Natural killer cell (primary cell): ENCODE measurements around the gene OR6N2. TPM values are rescaled to one million over a fixed set of nuclear protein-coding genes. Genes with fewer than 3 reads are reported as not detected.

ENCODE experiments used
- ATAC-seq, 3 donors: fragments of 150-1000 bp in 2 of 3; fragments of 200-7000 bp in 1 of 3; cut with Tn5 transposase; 1 replicate in 1 of 3; 2 replicates in 2 of 3; pipeline ENCODE4 v1.10.0; 2021; ENCODE audit warnings: mild to moderate bottlenecking in 2 of 3, moderate library complexity in 2 of 3
- DNase-seq, 2 donors: peaks; one replicate each; pipeline versions ENCODE4 v3.0.0 to v3.0.0-alpha.2; 2013 to 2021; ENCODE audit warnings: mixed read lengths in 1 of 2
- H3K27ac ChIP-seq: one replicate; pipeline ENCODE4 v1.5.1; 2013; ENCODE audit warnings: mild to moderate bottlenecking, low read length
- H3K27me3 ChIP-seq: one replicate; pipeline ENCODE4 v1.6.1; 2013; ENCODE audit warnings: low read length; ENCODE audit not compliant: control insufficient read depth, insufficient read depth
- H3K36me3 ChIP-seq: one replicate; pipeline ENCODE4 v1.6.1; 2013; ENCODE audit warnings: low read length; ENCODE audit not compliant: control insufficient read depth, insufficient read depth
- H3K4me1 ChIP-seq: one replicate; pipeline ENCODE4 v1.6.1; 2013; ENCODE audit warnings: low read length; ENCODE audit not compliant: control insufficient read depth, insufficient read depth
- H3K4me3 ChIP-seq: one replicate; pipeline ENCODE4 v1.5.1; 2013; ENCODE audit warnings: low read length
- H3K9me3 ChIP-seq: one replicate; pipeline ENCODE4 v1.6.1; 2013; ENCODE audit warnings: low read length; ENCODE audit not compliant: control insufficient read depth, insufficient read depth
- H3K27ac Mint-ChIP-seq, 2 donors: one replicate each; pipeline ENCODE4 v1.8.0; 2022; ENCODE audit warnings: mild to moderate bottlenecking in 2 of 2, mixed read lengths in 2 of 2, moderate library complexity in 1 of 2
- H3K27me3 Mint-ChIP-seq, 2 donors: one replicate each; pipeline ENCODE4 v1.8.0; 2022; ENCODE audit warnings: low read depth in 2 of 2, mixed read lengths in 2 of 2
- H3K36me3 Mint-ChIP-seq: one replicate; pipeline ENCODE4 v1.8.0; 2022; ENCODE audit warnings: mixed read lengths
- H3K4me1 Mint-ChIP-seq, 2 donors: one replicate each; pipeline ENCODE4 v1.8.0; 2022; ENCODE audit warnings: mixed read lengths in 2 of 2
- H3K4me3 Mint-ChIP-seq: one replicate; pipeline ENCODE4 v1.8.0; 2022; ENCODE audit warnings: mild to moderate bottlenecking, moderate library complexity, mixed read lengths
- H3K9me3 Mint-ChIP-seq, 2 donors: one replicate each; pipeline ENCODE4 v1.8.0; 2022; ENCODE audit warnings: mixed read lengths in 2 of 2
- CTCF ChIP-seq: fragments of 200-600 bp; IDR thresholded peaks from one replicate; pipeline ENCODE4 v1.8.0; 2022; ENCODE audit warnings: antibody characterized with exemption
- WGBS: methylation state at CpG from one replicate; pipeline ENCODE4 v1.1.7; 2013; ENCODE audit warnings: missing lambda C conversion rate; ENCODE audit not compliant: insufficient coverage; 5-methylcytosine and 5-hydroxymethylcytosine counted together
- intact Hi-C: fragments of 100-400 bp; cut with micrococcal nuclease; formaldehyde crosslinking; loops from one replicate; pipeline ENCODE4 v1.14.2; 2022
- total RNA-seq, 4 donors: library from RNA; stranded (reverse); fragments of 120-200 nt in 1 of 4; gene quantifications; one replicate each; pipeline versions ENCODE4 v1.2.3 to v1.2.4, GENCODE V29; 2013 to 2022

The OR6N2 gene
- total RNA-seq, 3 donors from 2014 or later (not counting 1 experiment from before 2014, with no cell fraction given): 0.95 TPM; not detected in 2

DNA sequence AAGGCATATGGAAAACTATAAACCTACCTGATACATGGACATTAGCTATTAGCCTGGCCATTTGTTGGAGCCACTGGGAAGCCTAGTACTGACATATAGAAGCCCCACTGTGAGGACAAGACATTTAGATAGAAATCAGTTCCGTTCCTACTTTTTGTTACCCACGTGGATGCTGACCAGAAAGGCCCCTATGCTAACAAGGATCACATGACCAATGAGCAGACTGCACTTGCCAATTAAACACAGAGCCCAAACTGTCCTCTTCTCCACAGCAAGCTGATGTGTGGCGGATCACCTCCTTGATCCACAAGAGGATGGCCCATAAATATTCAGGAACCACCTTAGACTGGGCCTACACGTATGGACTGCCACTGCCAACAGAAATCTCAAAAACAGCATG lies 49.3 kb downstream of the OR6N2 start:
- H3K27me3 ChIP-seq: peaks cover 5% of the 10 kb centered on the region
- intact Hi-C loops: no loop called here
- Mint-ChIP-seq H3K36me3 (no peaks in the 10 kb centered on the region), H3K4me3 (no peak overlapping the region), H3K27ac (no peak overlapping the region), H3K9me3 (no peaks in the 10 kb centered on the region), H3K4me1 (no peaks in the 10 kb centered on the region), H3K27me3 (peaks cover 3 to 14% of the 10 kb centered on the region in 2 donors)
- DNase-seq (no peak), ATAC-seq (no peak)
- no peak overlapping the region for H3K4me3 ChIP-seq
- no peak overlapping the region for H3K27ac ChIP-seq
- no peaks in the 10 kb centered on the region for H3K36me3 ChIP-seq
- no peak for TF ChIP-seq CTCF
- H3K9me3 ChIP-seq: no peaks in the 10 kb centered on the region
- 92% methylated on average over 4 of the region's 4 CpGs for WGBS
- no peaks in the 10 kb centered on the region for H3K4me1 ChIP-seq

- ATAC-seq (no peak), DNase-seq (no peak)
- Mint-ChIP-seq H3K27me3 (peaks cover 6 to 18% of the 10 kb centered on the region in 2 donors), H3K36me3 (no peaks in the 10 kb centered on the region), H3K27ac (no peak overlapping the region), H3K4me3 (no peak overlapping the region), H3K4me1 (no peaks in the 10 kb centered on the region), H3K9me3 (no peaks in the 10 kb centered on the region)
- H3K27ac ChIP-seq: no peak overlapping the region
- H3K36me3 ChIP-seq: no peaks in the 10 kb centered on the region
- no peaks in the 10 kb centered on the region for H3K9me3 ChIP-seq
- intact Hi-C loops: no loop called here
- H3K27me3 ChIP-seq: peaks cover 5% of the 10 kb centered on the region
- H3K4me3 ChIP-seq: no peak overlapping the region
- no peaks in the 10 kb centered on the region for H3K4me1 ChIP-seq
- no peak for TF ChIP-seq CTCF
- WGBS: 100% methylated on average over 1 of the region's 4 CpGs
Observed at GRCh38 chr1:158730453-158730852, 50.6 kb downstream of the OR6N2 start.

DNA sequence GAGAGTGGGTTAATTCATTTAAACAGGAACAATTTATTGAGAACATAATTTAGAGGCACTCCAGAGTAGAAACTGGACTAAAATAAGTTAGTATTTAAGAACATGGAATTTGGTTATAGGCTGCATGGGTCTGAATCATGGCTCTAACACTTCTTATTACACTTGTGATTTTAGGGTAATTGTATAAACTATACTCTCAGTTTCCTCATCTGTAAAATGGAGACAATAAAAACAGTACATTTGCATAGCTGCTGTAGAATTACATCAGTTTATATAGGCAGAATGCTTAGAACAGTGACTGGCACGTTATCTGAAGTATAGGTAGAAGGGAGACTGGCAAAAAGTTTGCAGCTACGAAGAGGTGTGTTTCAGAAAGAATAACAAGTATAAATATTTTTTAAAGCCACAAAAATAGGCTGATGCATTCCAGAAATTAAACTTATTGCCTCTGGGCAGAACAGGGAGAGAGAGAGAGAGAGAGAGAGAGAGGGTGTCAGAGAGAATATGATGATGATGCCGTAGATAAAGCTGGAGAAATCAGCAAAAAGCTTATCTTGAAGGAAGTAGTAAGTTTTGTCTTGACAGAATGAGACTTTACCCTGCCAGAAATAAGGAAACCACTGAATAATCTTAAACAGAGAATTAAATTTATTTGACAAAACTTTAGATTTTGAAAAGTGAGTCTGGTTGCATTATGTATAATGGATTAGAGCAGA lies 52.3 kb downstream of the OR6N2 start:
- WGBS: 64% methylated on average over 3 of the region's 3 CpGs
- intact Hi-C loops: no loop called here
- Histone ChIP-seq H3K27me3 (peaks cover 7% of the 10 kb centered on the region), H3K27ac (no peak overlapping the region), H3K9me3 (no peaks in the 10 kb centered on the region), H3K4me1 (no peaks in the 10 kb centered on the region), H3K4me3 (no peak overlapping the region), H3K36me3 (no peaks in the 10 kb centered on the region)
- H3K27ac Mint-ChIP-seq: no peak overlapping the region
- H3K9me3 Mint-ChIP-seq: no peaks in the 10 kb centered on the region
- TF ChIP-seq CTCF: no peak
- DNase-seq (no peak), ATAC-seq (no peak)
- no peaks in the 10 kb centered on the region for H3K36me3 Mint-ChIP-seq
- no peaks in the 10 kb centered on the region for H3K4me1 Mint-ChIP-seq
- no peak overlapping the region for H3K4me3 Mint-ChIP-seq
- peaks cover 15 to 31% of the 10 kb centered on the region in 2 donors for H3K27me3 Mint-ChIP-seq

GRCh38 chr1:158724442-158724841 lies 56.6 kb downstream of the OR6N2 start:
- ATAC-seq (no peak), DNase-seq (no peak)
- H3K4me1 Mint-ChIP-seq: no peaks in the 10 kb centered on the region
- peaks cover 24 to 60% of the 10 kb centered on the region in 2 donors for H3K27me3 Mint-ChIP-seq
- Histone ChIP-seq H3K27ac (no peak overlapping the region), H3K4me3 (no peak overlapping the region), H3K27me3 (peaks cover 10% of the 10 kb centered on the region), H3K36me3 (no peaks in the 10 kb centered on the region), H3K4me1 (no peaks in the 10 kb centered on the region), H3K9me3 (no peaks in the 10 kb centered on the region)
- H3K36me3 Mint-ChIP-seq: no peaks in the 10 kb centered on the region
- H3K9me3 Mint-ChIP-seq: no peaks in the 10 kb centered on the region
- intact Hi-C loops: no loop called here
- no peak for TF ChIP-seq CTCF
- WGBS: 92% methylated on average over 5 of the region's 5 CpGs
- no peak overlapping the region for H3K4me3 Mint-ChIP-seq
- no peak overlapping the region for H3K27ac Mint-ChIP-seq
